GM21528 (cell line): ENCODE measurements around the gene PI4KB.
A peak's percentile ranks its signal among the peaks of the same experiment; 100 is the strongest.

Experiments used
- ATAC-seq: cut with Tn5 transposase; IDR thresholded peaks from one replicate; pipeline ENCODE4 v1.9.1; 2021; ENCODE audit warnings: mild to moderate bottlenecking, moderate library complexity; ENCODE audit not compliant: unreplicated experiment, low FRiP score

The PI4KB gene

GRCh38 chr1:151346769-151347522 lies 19.7 kb upstream of the PI4KB start, which contains the start of gene RFX5:
Gene RFX5 (minus strand): TSS chr1:151347252. CDS start chr1:151346320, 932 bp downstream.
- peak; percentile 90 for ATAC-seq

- no peak for ATAC-seq
Measured at GRCh38 chr1:151346082-151346768, 19.0 kb upstream of the PI4KB start.

- ATAC-seq: no peak
Measured at GRCh38 chr1:151344291-151344690, 17.1 kb upstream of the PI4KB start.

GRCh38 chr1:151343587-151343986 lies 16.4 kb upstream of the PI4KB start:
- ATAC-seq: no peak

- no peak for ATAC-seq
Measured at GRCh38 chr1:151342569-151342968, 15.4 kb upstream of the PI4KB start.

- no peak for ATAC-seq
Measured at GRCh38 chr1:151342021-151342420, 14.8 kb upstream of the PI4KB start.

GRCh38 chr1:151340870-151341754 lies 13.9 kb upstream of the PI4KB start:
- ATAC-seq: no peak

GRCh38 chr1:151336556-151336955 lies 9.3 kb upstream of the PI4KB start:
- no peak for ATAC-seq

GRCh38 chr1:151334822-151335221 lies 7.6 kb upstream of the PI4KB start:
- no peak for ATAC-seq

GRCh38 chr1:151327903-151328674 lies 873 bp upstream of the PI4KB start:
- ATAC-seq: peak; percentile 14

- peak; percentile 39 for ATAC-seq
Measured at GRCh38 chr1:151326619-151327222, 495 bp downstream of the PI4KB start.

- ATAC-seq: no peak
Measured at GRCh38 chr1:151325646-151326429, 1.4 kb downstream of the PI4KB start.

- no peak for ATAC-seq
Measured at GRCh38 chr1:151325231-151325630, 2.0 kb downstream of the PI4KB start.

- no peak for ATAC-seq
Measured at GRCh38 chr1:151324390-151324930, 2.8 kb downstream of the PI4KB start.

- ATAC-seq: no peak
Measured at GRCh38 chr1:151318975-151319374, 8.2 kb downstream of the PI4KB start.

GRCh38 chr1:151315565-151316235 lies 11.5 kb downstream of the PI4KB start:
- ATAC-seq: no peak

GRCh38 chr1:151314137-151314875 lies 12.9 kb downstream of the PI4KB start:
- ATAC-seq: no peak

GRCh38 chr1:151313501-151313900 lies 13.7 kb downstream of the PI4KB start:
- no peak for ATAC-seq
